DMS 273 treated with DMSO at 0.1 percent for 48 hours (cell line): ENCODE measurements around the gene TLK1.
"Not testable (repeated sequence)": the region's sequence is repeated elsewhere in the genome, so short reads cannot be mapped to it uniquely, and the experiment has no call there.

ENCODE experiments used
- DNase-seq: peaks from one replicate; lab custom pipeline; 2025; lab: John Stamatoyannopoulos, UW

TLK1 gene

GRCh38 chr2:171081649-171082111, 79.0 kb downstream of the TLK1 start:
- no peak for DNase-seq

- DNase-seq, result no peak
These were observed 80.1 kb downstream of the TLK1 start for GRCh38 chr2:171080607-171081006.

- not testable (repeated sequence) for DNase-seq
These were observed 84.3 kb downstream of the TLK1 start for GRCh38 chr2:171076422-171076821.

- DNase-seq, result no peak
These were observed 88.5 kb downstream of the TLK1 start for GRCh38 chr2:171072164-171072563.

- no peak for DNase-seq
These were observed 91.3 kb downstream of the TLK1 start for GRCh38 chr2:171069286-171069956.

GRCh38 chr2:171066110-171066509, 94.6 kb downstream of the TLK1 start:
- no peak for DNase-seq

GRCh38 chr2:171057575-171057974, 103.1 kb downstream of the TLK1 start:
- no peak for DNase-seq

- DNase-seq, result no peak
These were observed 104.4 kb downstream of the TLK1 start for GRCh38 chr2:171056307-171056706.

GRCh38 chr2:171049691-171050090, 111.0 kb downstream of the TLK1 start:
- no peak for DNase-seq

- no peak for DNase-seq
These were observed 114.6 kb downstream of the TLK1 start for GRCh38 chr2:171046048-171046560.

GRCh38 chr2:171044416-171044815, 116.3 kb downstream of the TLK1 start:
- no peak for DNase-seq

GRCh38 chr2:171042253-171042969, 118.3 kb downstream of the TLK1 start:
- no peak for DNase-seq

- DNase-seq, result no peak
These were observed 124.2 kb downstream of the TLK1 start for GRCh38 chr2:171036532-171036931.

- DNase-seq, result no peak
These were observed 126.4 kb downstream of the TLK1 start for GRCh38 chr2:171034315-171034714.

GRCh38 chr2:171025214-171025613, 135.5 kb downstream of the TLK1 start:
- no peak for DNase-seq

GRCh38 chr2:171018522-171018921, 142.2 kb downstream of the TLK1 start:
- DNase-seq, result no peak

GRCh38 chr2:171016125-171016524, 144.6 kb downstream of the TLK1 start:
- DNase-seq, result no peak

GRCh38 chr2:171013851-171014250, 146.8 kb downstream of the TLK1 start:
- no peak for DNase-seq

- DNase-seq, result no peak
These were observed 151.3 kb downstream of the TLK1 start for GRCh38 chr2:171009386-171009785.

- DNase-seq, result no peak
These were observed 152.0 kb downstream of the TLK1 start for GRCh38 chr2:171008550-171009205.

- DNase-seq, result no peak
These were observed 155.9 kb downstream of the TLK1 start for GRCh38 chr2:171004833-171005232.

- DNase-seq, result no peak
These were observed 156.3 kb downstream of the TLK1 start for GRCh38 chr2:171004363-171004762.

GRCh38 chr2:170999654-171000053, 161.0 kb downstream of the TLK1 start:
- no peak for DNase-seq
